Measurements from ENCODE around the gene ANXA11.

GRCh38 chr10:80207768-80208370 is 2.5 kb upstream of the ANXA11 start:
- TF ChIP-seq CTCF (IDR thresholded peaks at IDR 0.05; ENCODE audit: low read depth, low read length) (no peak), POLR2A (IDR thresholded peaks at IDR 0.05; ENCODE audit: extremely low read depth, insufficient read length) (no peak), MYC (IDR thresholded peaks at IDR 0.05; ENCODE audit: low read depth, low read length) (no peak)
